GM04503 (cell line): ENCODE data around the gene GJB4.
"Not testable (repeated sequence)": the region's sequence is repeated elsewhere in the genome, so short reads cannot be mapped to it uniquely, and the experiment has no call there.

ENCODE experiments used
- DNase-seq: peaks from one replicate; pipeline ENCODE4 v3.0.0-alpha.2; 2012; ENCODE audit warnings: low read depth

The GJB4 gene

GRCh38 chr1:34800214-34800613, 40.7 kb downstream of the GJB4 start:
- no peak for DNase-seq

GRCh38 chr1:34803770-34804169, 44.2 kb downstream of the GJB4 start:
- no peak for DNase-seq

- DNase-seq, result peak; percentile 49
These were observed 46.9 kb downstream of the GJB4 start for GRCh38 chr1:34806396-34806795.

- no peak for DNase-seq
These were observed 48.7 kb downstream of the GJB4 start for GRCh38 chr1:34808051-34808810.

GRCh38 chr1:34810781-34811180, 51.2 kb downstream of the GJB4 start:
- not testable (repeated sequence) for DNase-seq
